Sigmoid colon (tissue), 4 donors: ENCODE results near the gene LTB.

Experiments
- EP300 ChIP-seq, 4 donors: sonication (generic); formaldehyde crosslinking; IDR thresholded peaks; one replicate each; pipeline ENCODE4 v1.6.1; 2017; ENCODE audit warnings: antibody characterized with exemption in 4 of 4
- POLR2A ChIP-seq, 2 donors: fragments of 450-650 bp; IDR thresholded peaks; one replicate each; pipeline ENCODE4 v1.6.1; 2016; ENCODE audit warnings: antibody characterized with exemption in 2 of 2, mild to moderate bottlenecking in 2 of 2, moderate library complexity in 2 of 2
- POLR2AphosphoS5 ChIP-seq, 4 donors: sonication (generic); formaldehyde crosslinking; IDR thresholded peaks; one replicate each; pipeline ENCODE4 v1.6.1; 2017; ENCODE audit warnings: antibody characterized with exemption in 4 of 4
- TF ChIP-seq, protein P1 (sequence below), 4 experiments: fragments of 450-650 bp in 3 of 4; fragments of 200-600 bp in 1 of 4; IDR thresholded peaks; one replicate each; pipeline ENCODE4 v1.5.1; 2016 to 2019; ENCODE audit warnings: antibody characterized with exemption in 4 of 4, mild to moderate bottlenecking in 3 of 4, moderate library complexity in 2 of 4

DNA sequence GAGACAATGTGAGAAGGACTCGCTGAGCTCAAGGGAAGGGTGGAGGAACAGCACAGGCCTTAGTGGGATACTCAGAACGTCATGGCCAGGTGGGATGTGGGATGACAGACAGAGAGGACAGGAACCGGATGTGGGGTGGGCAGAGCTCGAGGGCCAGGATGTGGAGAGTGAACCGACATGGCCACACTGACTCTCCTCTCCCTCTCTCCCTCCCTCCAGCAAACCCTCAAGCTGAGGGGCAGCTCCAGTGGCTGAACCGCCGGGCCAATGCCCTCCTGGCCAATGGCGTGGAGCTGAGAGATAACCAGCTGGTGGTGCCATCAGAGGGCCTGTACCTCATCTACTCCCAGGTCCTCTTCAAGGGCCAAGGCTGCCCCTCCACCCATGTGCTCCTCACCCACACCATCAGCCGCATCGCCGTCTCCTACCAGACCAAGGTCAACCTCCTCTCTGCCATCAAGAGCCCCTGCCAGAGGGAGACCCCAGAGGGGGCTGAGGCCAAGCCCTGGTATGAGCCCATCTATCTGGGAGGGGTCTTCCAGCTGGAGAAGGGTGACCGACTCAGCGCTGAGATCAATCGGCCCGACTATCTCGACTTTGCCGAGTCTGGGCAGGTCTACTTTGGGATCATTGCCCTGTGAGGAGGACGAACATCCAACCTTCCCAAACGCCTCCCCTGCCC, 5.2 kb downstream of the LTB start:
- TF ChIP-seq, protein P1, sequence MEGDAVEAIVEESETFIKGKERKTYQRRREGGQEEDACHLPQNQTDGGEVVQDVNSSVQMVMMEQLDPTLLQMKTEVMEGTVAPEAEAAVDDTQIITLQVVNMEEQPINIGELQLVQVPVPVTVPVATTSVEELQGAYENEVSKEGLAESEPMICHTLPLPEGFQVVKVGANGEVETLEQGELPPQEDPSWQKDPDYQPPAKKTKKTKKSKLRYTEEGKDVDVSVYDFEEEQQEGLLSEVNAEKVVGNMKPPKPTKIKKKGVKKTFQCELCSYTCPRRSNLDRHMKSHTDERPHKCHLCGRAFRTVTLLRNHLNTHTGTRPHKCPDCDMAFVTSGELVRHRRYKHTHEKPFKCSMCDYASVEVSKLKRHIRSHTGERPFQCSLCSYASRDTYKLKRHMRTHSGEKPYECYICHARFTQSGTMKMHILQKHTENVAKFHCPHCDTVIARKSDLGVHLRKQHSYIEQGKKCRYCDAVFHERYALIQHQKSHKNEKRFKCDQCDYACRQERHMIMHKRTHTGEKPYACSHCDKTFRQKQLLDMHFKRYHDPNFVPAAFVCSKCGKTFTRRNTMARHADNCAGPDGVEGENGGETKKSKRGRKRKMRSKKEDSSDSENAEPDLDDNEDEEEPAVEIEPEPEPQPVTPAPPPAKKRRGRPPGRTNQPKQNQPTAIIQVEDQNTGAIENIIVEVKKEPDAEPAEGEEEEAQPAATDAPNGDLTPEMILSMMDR (IDR thresholded peaks at IDR 0.05), result no peak
- no peak for TF ChIP-seq POLR2A (IDR thresholded peaks at IDR 0.05)
- TF ChIP-seq EP300 (IDR thresholded peaks at IDR 0.05), result no peak
- TF ChIP-seq POLR2AphosphoS5 (IDR thresholded peaks at IDR 0.05), result no peak
